Activated CD8-positive, alpha-beta memory T cell treated with anti-CD3 and anti-CD28 coated beads, Interleukin-2, amount 50 U/mL, for 1 hour (primary cell): ENCODE data around the gene BTBD10.

Source experiments
- DNase-seq: peaks from one replicate; pipeline ENCODE4 v3.0.0-alpha.2; 2020; ENCODE audit errors: extremely low read depth

The BTBD10 gene

DNA sequence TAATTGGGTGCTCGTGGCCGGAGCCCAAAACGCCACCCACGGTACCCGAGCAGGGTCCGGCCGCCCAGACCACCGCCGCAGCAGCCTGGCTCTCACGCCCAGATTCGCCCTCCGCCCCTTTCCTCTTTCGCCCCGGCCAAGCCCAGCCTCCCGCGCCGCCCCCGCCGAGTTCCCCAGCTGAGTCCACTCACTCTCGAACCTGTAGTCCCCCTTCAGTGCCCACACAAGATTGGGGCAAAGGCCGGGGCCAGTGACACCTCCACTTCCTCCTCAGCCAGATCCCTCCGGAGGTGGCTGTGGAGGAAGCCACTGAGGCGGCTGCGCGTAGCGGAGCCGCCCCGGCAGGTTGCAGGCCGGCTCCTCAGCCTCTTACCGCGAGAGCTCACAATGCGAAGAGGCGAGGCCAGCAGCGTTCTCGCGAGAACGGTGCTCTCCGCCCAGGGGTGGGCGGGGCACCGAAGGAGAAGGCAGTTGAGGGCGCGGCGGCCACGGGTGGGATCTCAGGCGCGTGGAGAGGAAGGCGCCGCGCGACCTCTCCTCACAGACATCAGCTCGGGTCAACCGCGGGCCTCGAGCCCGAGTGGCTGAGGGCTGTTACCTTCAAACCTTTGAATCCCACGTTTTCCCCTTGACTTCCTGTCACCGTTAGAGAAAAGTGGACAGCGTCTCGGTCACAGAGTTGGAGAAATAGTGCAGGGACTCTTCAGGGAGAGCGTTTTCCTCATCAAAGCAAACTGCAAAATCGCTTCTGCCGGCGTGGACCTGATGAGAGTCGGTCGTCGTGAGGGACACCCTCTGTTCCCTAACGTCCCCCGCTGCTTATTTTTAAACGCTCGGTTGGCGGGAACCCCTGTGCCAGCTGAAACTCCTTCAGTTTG, at the start of gene BTBD10:
TSS of gene BTBD10 (minus strand) at position 322 of the 878 bp plus-strand sequence. CDS start 18,098 bp downstream, outside the sequence.
- peak; percentile 71 for DNase-seq

DNA sequence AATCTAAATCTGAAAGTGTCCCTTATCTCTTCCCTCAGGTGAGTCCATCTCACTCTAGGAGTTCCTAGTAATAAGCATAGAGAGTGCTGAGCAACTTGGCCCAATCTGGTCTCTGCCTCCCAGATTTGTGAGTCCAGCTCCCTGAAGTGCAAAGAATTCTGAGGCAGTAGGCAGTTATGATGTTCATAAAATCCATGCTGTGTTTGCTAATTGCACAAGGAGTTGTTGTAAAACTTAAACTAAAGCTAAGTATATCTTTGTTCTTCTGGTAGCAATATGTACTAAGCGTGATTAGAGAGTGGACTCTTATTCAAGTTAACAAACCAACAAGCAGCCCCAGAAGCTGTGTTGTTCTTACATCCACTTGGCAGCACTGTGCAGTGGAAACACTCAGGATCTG, 40.4 kb upstream of the BTBD10 start:
- DNase-seq = no peak

DNA sequence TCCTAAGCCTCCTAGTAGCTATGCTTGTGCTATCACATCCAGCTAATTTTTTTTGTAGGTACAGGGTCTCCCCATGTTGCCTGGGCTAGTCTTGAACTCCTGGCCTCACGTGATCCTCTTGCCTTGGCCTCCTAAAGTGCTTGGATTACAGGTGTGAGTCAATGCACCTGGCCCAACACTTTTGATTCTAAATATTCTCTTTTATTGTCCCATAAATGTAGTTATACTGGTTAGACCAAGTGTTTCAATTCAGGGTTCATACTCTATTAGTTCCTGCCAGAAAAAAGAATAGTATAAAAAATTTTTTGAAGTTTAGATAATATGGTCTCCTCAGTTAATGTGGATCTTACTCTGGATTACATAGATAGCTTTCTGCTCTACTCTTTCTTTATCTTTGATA, 39.5 kb upstream of the BTBD10 start:
- no peak for DNase-seq

DNA sequence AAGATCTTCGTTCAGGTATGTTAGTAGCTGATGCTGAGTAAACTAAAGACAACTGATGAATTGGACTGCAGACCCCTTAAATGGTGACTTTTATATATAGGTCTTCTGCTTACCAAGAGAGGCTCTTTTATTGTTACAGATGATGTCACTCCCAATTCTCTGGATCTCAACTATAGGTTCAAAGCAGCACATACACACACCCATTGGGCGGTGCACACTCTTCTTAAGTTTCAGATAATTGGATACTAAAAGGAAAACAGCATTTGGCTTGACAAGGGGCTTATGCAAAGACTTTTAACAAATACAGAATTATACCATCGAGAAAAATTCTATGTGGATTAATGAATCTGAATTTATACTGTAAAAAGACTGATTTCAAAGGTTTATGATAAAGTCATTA, 32.9 kb upstream of the BTBD10 start, which contains the start of gene PTH:
TSS of gene PTH (minus strand) at position 69 of the 400 bp plus-strand sequence. CDS start 3,142 bp downstream, outside the sequence.
- DNase-seq = no peak

DNA sequence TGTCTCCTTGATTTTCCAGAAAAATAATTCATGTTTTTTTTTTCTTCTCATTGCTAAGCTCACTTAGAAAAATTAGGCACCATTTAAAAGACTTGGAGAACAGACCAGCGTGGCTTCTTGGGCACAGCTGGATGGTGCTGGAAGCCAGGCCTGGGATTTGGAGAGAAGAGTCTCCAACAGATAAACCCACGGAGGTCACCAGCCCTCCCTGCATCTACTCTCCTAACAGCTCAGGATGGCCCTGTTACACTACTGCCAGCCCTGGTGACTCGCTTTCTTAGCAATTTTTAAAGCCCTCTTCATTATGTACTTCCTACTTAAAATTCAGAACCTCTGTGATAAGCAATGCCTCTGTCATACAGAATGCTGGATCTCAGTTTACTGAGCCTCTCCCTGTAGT, 31.0 kb upstream of the BTBD10 start:
- DNase-seq = no peak

DNA sequence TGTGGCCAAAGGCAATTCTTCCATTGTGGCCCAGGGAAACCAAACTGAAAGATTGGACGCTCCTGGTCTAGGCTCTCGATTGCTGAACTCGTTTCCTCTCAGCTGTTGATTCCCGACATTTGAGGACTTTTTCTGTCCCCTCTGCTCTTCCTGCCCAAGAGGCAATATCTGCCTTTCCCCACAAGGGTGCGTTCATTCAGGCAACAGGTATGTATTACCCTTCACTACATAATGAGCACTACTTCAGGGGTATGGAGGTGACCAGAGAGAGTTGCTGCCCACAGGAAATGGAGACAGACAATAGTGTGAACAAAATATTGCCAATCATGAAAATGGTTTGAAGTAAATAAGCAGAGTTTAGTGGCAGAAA, 24.6 kb upstream of the BTBD10 start:
- no peak for DNase-seq

DNA sequence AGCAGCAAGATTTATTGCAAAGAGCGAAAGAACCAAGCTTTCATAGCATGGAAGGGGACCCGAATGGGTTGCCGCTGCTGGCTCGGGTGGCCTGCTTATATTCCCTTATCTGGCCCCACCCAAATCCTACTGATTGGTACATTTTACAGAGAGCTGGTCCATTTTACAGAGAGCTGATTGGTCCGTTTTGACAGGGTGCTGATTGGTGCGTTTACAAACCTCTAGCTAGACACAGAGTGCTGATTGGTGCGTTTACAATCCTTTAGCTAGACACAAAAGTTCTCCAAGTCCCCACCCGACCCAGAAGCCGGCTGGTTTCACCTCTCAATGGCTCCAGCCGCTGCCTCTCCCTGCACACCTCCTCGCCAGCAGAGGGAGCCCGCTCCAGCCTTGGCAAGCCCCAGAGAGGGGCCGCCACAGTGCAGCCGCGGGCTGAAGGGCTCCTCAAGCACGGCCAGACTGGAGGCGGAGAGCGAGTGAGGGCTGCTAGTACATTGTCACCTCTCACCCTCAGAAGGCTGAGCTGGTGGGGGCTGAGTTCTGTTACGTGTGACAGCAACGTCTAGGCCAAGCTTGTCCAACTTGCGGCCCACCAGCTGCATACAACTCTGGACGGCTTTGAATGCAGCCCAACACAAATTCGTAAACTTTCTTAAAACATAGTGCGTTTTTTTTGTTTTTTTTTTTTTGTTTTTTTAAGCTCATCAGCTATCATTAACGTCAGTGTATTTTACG, 24.1 kb upstream of the BTBD10 start:
- DNase-seq = no peak

DNA sequence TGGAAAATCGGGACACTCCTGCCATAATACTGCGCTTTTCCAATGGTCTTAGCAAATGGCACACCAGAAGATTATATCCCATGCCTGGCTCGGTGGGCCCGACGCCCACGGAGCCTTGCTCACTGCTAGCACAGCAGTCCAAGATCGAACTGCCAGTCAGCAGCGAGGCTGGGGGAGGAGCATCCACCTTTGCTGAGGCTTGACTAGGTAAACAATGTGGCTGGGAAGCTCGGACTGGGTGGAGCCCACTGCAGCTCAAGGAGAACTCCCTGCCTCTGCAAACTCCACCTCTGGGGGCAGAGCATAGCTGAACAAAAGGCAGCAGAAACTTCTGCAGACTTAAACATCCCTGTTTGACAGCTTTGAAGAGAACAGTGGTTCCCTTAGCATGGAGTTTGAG, 17.2 kb upstream of the BTBD10 start:
- no peak for DNase-seq

DNA sequence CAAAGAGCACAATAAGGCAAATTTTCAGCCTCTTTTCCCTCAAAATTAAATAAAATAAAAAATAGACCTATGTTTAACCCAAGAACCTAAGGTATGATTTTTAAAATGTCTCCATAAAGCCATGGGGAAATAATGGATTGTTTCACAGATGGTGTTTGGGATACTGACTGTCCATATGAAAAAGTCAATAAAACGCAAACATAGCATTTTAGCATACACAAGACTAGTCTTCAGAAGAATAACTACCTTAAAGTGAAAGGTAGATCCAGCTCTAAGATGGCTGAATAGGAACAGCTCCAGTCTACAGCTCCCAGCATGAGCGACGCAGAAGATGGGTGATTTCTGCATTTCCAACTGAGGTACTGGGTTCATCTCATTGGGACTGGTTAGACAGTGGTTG, 16.7 kb upstream of the BTBD10 start:
- no peak for DNase-seq

DNA sequence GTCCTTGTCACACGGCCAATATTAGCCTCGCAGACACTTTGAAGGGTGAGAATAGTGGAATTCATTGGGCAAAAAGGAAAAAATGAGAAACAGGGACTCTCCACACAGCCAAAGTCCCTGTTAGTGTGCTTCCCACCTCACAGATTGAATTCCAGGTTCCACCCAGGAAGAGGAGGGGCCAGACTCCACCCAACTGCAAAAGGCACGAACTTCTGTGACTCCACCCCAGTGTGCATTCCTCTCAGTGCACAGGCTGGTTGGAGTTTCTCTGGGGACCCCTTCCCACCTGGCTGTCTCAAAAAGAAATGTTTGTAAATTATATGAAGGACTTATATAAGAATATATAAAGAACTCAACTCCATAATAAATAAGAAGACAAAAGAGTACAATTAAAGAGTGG, 12.1 kb upstream of the BTBD10 start:
- DNase-seq = no peak

DNA sequence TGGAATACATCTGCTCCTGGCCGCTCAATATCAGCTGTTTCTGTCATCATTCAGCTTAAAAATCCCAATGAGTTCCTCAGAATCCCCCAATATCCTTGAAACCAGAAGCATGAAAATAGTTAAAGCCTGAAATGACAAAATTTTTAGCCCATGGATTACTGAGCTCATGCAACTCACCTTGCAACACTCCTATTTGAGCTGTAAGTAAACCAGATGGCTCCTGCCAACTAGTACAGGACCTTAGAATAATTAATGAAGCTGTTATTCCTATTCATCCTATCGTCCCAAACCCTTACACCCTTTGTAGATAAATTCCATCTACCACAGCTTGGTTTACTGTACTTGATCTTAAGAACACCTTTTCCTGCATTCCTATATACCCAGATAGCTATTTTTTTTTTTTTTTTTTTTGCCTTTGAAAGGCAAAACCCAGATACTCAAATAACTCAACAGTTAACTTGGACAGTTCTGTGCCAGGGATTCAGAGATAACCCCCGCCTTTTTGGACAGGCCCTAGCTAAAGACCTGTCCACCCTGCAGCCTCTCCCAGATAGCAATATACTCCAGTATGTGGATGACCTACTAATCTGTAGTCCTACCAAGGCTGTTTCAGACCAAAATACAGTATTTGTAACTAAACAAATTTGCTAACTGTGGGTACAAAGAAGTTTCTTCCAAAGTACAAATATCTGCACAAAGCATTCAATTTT, 10.1 kb upstream of the BTBD10 start:
- no peak for DNase-seq

DNA sequence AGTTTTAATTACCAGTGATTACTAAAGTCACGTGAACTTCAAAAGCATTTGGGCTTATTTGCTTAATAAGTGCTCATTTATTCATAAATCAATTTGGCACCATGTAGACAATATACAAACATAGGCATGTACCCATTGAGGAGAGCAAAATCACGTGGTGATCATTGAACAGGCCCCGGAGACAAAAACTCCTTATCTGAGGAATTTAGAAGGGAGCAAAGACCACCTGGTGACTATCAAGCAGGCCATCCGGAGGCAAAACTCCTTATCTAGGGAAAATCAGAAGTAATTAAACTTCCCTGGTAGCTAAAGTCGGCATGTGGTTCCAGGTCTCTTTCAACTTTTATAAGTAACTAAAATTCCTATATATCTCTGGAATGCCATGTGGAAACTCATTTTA, 5.7 kb upstream of the BTBD10 start:
- DNase-seq = no peak

DNA sequence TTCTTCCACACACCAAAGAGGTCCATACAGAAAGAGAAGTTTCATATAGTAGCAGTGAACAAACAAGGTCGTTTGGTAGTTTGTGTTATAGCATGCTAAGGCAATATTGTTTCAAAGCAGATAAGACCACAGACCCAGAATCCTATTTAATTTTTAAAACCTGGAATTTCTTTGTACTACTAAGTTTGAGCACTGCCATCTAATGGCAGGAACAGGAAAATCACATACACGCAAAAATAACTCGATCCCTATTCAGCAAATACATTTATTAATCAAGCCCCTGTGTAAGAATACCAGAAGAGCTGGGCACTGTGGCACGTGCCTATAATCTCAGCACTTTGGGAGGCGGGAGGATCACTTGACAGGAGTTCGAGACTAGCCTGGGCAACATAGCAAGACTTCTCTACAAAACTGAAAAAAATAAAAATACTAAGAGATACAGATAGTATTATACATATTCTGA, 2.9 kb upstream of the BTBD10 start:
- no peak for DNase-seq

DNA sequence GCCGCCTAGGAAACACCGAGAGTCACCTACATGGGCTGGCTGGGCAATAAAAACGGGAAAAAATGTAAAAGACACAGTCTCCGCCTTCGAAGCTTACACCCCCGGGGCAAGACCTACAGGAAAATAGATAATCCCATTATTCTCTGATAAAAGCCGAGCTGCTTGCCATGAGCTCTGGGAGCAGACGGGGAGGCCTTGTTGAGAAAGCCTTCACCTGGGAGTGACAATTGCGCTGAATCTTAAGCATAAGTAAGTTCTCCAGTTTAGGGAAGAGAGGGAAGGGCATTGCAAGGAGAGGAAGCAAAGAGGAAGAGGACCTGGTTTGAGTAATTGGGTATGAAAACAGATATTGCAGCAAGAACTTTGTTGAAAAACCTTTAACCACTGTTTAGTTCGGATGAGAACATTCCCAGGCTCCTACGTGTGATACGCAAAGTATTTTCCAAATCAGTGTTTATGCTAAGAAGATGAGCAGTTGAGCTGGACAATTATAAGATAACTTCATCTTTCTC, 813 bp upstream of the BTBD10 start:
- DNase-seq = no peak

DNA sequence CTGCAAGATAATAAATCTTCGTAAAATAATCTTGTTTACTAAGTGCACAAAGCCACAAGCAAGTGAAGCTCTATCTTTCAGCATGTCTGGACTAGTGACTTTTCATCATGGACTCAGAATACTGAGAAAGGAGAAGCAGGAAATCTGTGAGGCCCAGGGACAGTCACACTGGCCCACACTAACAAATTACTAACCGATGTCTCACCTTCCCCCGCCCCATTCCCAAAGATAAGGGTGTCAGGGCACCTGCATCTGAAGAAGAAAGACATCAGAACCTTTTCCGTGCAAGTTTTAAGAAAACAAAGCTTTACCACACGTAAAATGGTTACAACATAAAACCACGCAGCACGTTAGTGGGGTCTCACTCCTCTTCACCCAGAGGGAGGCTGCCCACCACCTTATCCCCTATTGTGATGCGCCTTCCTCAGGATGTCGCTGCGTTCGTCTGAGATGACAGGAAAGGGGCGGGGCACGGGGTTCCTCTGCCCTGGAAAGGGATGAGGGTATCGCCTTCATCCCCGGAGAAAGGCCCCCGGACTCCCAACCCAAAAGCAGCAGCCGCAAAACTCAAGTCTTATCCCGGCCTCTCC, 616 bp downstream of the BTBD10 start:
- DNase-seq = no peak

DNA sequence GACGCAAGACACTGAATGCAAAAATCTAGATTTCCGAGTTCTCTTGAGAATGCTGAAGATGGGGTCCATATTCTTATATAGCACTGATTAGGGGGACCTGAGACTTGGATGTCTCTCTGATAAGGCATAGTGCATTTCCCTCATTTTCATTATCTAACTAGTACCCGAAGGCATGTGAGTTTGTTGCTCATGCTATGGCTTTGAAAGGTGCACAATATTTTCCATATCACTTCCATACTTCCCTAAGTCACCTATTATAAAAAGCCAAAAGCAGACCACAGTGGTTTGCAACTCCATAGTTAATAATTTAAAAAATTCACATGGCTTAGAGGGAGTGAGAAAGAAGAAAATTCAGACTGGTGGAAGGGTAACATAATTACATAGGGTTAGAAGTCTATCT, 1.7 kb downstream of the BTBD10 start:
- DNase-seq = no peak

DNA sequence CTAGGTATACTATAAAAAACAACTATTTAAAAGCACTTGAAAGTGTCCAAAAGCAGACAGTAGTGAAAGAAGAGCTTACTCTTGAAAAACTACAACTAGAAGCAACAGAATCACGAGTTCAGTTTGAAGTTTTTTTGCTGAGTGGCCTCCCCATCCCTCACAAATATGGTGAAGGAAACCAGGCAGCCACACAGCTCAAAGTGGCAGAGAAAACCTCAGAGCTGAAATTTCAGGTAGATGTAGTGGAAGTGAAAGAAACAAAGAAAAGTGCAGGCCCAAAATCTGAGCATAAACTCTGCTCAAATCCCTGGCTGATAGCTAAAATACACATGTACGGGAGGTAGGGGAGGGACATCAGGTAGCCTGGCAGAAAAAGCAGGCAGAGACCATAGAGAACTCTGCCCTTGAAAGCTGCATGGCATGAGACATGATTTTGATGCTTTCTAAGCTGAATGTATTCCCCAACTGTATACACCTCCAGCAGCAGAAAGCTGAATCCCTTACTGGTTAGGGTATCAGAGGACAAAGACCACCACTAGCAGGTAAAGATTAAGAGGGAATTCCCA, 12.1 kb downstream of the BTBD10 start:
- no peak for DNase-seq

DNA sequence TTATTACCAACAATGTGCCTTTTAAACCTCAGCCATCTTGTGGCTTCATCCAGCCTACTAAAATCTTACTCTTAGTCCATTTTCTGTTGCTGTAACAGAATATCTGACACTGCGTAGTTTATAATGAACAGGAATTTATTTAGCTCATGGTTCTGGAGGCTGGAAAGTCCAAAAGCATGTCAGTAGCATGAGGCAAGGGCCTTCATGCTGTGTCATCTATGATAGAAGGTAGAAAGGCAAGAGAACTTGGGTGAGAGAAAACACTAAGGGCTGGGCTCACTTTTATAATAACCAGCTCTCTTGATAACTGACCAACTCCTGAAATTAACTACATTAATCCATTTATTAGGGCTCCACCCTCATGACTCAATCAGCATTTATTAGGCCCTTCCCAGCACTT, 13.5 kb downstream of the BTBD10 start:
- no peak for DNase-seq

DNA sequence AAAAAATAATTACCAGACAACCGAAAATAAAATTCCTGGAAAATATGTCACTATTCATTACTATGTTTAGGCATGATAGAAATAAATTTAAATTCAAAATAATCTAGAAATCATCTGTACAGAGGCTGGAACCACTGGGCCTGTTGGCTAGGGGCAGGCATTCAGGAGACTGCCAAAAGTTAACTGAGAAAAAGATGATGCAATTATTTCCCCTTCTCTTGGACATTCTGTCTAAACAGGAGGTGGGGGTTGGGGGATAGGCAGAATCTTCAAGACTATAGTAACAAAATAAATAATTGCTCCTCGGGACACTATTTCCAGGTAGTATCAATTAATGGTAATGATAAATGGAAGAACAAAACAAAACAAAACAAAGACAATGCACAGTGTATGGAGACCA, 14.1 kb downstream of the BTBD10 start:
- no peak for DNase-seq

DNA sequence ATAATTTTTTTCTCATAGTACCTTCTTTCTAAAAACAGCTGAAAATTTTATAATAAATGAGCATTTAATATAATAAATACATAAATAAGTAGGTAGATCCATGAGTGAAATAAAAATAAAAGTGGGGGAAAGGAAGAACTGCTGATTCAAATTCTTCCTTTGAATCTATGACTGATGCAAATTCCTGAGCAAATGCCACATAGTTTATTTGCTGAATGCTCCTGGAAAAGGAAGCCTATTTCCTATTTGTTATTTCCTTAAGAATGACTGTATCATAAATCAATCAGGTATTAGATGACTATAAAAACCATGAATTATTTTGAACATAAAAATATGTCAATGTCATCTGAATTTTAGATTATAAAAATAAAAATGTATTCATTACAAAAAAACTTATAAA, 16.6 kb downstream of the BTBD10 start:
- no peak for DNase-seq

DNA sequence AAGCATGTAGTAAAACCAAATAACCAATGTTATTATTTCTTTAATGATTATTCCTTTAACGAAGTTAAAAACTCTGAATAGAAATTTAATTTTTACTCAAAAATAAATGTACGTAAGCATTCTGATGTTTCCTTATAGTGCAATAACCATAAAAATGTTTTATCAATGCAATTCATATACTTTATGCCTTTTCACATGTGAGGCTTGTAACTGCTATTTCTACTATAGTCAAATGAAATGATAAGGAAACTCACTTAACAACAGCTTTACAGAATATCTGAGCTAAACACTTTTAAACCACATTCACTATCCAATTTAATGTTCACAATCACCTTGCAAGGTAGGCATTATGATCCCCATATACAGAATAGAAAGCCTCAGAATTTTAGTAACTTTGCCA, 17.4 kb downstream of the BTBD10 start:
- no peak for DNase-seq
